GM12874 (cell line): ENCODE results near the gene AGPAT3.

Experiments used
- CTCF ChIP-seq: IDR thresholded peaks from 2 replicates; pipeline ENCODE4 v1.5.1; 2011; ENCODE audit warnings: low read depth, mild to moderate bottlenecking, control low read depth, low read length, moderate library complexity; ENCODE audit not compliant: insufficient read depth

AGPAT3 gene

GRCh38 chr21:43992121-43992520 is 127.1 kb downstream of the AGPAT3 start:
- no peak for TF ChIP-seq CTCF

GRCh38 chr21:43993420-43993934 is 128.5 kb downstream of the AGPAT3 start:
- no peak for TF ChIP-seq CTCF

- TF ChIP-seq CTCF, result no peak
Observed at GRCh38 chr21:43994085-43994484, 129.1 kb downstream of the AGPAT3 start.

- no peak for TF ChIP-seq CTCF
Observed at GRCh38 chr21:43994646-43995045, 129.6 kb downstream of the AGPAT3 start.

- TF ChIP-seq CTCF, result no peak
Observed at GRCh38 chr21:43995521-43996105, 130.6 kb downstream of the AGPAT3 start.

GRCh38 chr21:43997766-43998742 is 133.0 kb downstream of the AGPAT3 start:
- no peak for TF ChIP-seq CTCF

GRCh38 chr21:44000360-44000759 is 135.3 kb downstream of the AGPAT3 start:
- no peak for TF ChIP-seq CTCF
